Rectal smooth muscle tissue (tissue), 1 donor: ENCODE data around the gene HIP1R.
A peak's percentile ranks its signal among the peaks of the same experiment; 100 is the strongest.
"Not testable (repeated sequence)": the region's sequence is repeated elsewhere in the genome, so short reads cannot be mapped to it uniquely, and the experiment has no call there.

Source experiments
- H3K27ac ChIP-seq: one replicate; pipeline ENCODE4 v1.7.0; 2013; ENCODE audit warnings: low read depth, low read length, inconsistent platforms
- H3K27me3 ChIP-seq: one replicate; pipeline ENCODE4 v1.7.0; 2013; ENCODE audit warnings: low read length; ENCODE audit not compliant: control insufficient read depth, insufficient read depth
- H3K36me3 ChIP-seq: one replicate; pipeline ENCODE4 v1.7.0; 2013; ENCODE audit warnings: low read length; ENCODE audit not compliant: control insufficient read depth, insufficient read depth
- H3K4me1 ChIP-seq: one replicate; pipeline ENCODE4 v1.7.0; 2013; ENCODE audit warnings: low read length; ENCODE audit not compliant: control insufficient read depth, insufficient read depth
- H3K4me3 ChIP-seq: one replicate; pipeline ENCODE4 v1.7.0; 2013; ENCODE audit warnings: low read length
- H3K9ac ChIP-seq: one replicate; pipeline ENCODE4 v1.7.0; 2013; ENCODE audit warnings: low read length

HIP1R gene

DNA sequence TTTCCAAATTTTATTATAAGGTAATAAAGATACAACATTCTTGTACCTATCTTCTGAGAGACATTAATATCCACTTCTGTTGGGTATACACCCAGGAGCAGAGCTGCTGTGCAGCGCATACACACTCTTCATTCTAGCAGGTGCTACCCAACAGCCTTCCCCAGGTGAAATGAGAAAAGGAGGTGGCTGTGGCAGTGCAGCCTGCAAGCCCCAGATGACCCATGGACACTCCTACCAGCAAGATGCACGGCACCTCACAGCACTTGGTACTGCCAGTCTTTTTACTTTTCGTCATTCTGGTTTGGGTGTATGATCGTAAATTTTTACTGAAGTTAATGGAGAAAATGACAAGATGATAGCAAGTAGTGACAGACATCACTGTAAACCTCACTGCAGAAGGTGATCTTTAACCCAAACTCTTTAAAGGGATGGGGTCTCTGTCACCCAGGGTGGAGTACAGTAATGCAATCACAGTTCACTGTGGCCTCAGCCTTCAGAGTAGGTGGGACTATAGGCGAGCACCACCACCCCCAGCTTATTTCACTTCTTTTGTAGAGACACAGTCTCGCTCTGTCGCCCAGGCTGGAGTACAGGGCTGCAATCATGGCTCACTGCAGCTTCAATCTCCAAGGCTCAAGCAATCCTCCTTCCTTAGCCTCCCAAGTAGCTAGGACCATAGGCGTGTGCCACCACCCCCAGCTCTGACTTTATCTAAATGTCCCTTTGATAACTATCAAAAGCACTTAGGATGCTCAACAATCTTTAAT lies 34.1 kb downstream of the HIP1R start:
- peaks cover 19% of the 10 kb centered on the region for H3K36me3 ChIP-seq
- no peak overlapping the region for H3K4me3 ChIP-seq
- H3K27ac ChIP-seq = no peak overlapping the region
- H3K4me1 ChIP-seq = peaks cover 18% of the 10 kb centered on the region
- peak overlapping the region; percentile 28 for H3K9ac ChIP-seq
- H3K27me3 ChIP-seq = no peaks in the 10 kb centered on the region

DNA sequence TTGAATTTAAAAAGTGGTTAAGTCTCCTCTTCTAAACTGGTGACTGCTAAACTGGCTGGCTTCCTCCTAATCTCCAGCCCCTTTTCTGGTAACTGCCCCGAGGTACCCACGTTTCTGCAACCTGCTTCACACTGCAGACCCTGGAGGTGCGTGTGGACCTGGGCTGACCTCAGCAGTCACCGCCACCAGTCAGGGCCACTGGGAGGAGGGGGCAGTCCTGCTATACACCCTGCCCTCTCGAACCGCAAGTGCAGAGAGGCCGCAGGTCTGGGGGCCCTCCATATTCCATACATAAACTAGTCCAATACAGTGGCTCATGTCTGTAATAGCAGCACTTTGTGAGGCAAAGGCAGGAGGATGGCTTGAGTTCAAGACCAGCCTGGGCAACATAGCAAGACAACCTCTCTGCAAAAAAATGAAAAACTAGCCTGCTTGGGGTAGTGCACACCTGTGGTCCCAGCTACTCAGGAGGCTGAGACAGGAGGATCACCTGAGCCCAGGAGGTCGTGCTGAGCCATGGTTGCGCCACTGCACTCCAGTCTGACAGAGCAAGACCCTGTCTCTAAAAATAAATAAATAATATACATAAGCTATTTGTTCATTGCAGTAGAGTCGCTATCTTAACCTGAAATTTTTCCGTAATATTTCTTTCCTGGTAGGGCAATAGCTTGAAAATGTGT lies 35.0 kb downstream of the HIP1R start:
- H3K4me1 ChIP-seq = peaks cover 18% of the 10 kb centered on the region
- H3K36me3 ChIP-seq = peaks cover 19% of the 10 kb centered on the region

DNA sequence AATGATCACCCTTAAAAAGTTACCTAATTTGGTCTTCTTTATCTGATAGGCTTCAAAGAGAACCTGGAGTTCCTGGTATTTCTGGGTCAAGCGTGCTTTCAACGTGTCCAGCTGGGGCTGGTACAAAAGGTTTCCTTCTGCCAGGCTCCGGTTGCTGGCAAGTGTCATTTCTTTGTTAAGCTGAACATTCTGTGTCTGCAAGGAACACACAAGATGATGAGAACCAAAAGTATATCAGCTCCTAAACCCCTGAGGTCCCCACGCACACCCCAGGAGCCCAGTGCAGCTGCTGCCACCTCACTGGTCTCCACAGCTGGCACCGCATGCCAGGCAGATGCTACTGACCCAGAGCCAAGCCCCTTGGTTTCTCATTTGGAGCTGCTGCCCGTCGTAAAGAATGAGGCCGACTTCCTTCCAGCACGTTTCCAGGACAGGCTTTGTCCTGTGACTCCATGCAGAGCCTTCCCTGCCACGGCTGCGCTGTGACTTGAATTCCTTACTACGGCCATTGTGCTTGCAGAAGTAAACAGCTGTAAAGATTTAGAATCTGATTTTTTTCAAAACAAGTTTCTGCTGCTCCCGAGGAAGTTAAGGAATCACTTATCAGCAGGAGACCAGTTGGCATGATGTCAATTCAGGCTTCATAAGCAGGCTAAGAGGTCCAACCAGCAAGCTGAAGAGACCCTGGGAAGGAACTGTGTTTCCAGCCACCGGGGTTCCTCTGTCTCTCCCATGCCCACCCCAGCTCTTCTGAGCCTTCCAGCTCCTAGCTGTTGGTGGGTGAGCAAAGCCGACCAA lies 35.8 kb downstream of the HIP1R start:
- peaks cover 19% of the 10 kb centered on the region for H3K36me3 ChIP-seq
- peak overlapping the region; percentile 64 for H3K27ac ChIP-seq
- H3K4me3 ChIP-seq = peak overlapping the region; percentile 71
- H3K9ac ChIP-seq = peak overlapping the region; percentile 52
- peaks cover 20% of the 10 kb centered on the region for H3K4me1 ChIP-seq
- H3K27me3 ChIP-seq = no peaks in the 10 kb centered on the region

More for the DNA sequence above, 35.0 kb downstream of the HIP1R start:
- Histone ChIP-seq H3K27ac (no peak overlapping the region), H3K9ac (no peak overlapping the region), H3K4me3 (no peak overlapping the region), H3K27me3 (no peaks in the 10 kb centered on the region)

DNA sequence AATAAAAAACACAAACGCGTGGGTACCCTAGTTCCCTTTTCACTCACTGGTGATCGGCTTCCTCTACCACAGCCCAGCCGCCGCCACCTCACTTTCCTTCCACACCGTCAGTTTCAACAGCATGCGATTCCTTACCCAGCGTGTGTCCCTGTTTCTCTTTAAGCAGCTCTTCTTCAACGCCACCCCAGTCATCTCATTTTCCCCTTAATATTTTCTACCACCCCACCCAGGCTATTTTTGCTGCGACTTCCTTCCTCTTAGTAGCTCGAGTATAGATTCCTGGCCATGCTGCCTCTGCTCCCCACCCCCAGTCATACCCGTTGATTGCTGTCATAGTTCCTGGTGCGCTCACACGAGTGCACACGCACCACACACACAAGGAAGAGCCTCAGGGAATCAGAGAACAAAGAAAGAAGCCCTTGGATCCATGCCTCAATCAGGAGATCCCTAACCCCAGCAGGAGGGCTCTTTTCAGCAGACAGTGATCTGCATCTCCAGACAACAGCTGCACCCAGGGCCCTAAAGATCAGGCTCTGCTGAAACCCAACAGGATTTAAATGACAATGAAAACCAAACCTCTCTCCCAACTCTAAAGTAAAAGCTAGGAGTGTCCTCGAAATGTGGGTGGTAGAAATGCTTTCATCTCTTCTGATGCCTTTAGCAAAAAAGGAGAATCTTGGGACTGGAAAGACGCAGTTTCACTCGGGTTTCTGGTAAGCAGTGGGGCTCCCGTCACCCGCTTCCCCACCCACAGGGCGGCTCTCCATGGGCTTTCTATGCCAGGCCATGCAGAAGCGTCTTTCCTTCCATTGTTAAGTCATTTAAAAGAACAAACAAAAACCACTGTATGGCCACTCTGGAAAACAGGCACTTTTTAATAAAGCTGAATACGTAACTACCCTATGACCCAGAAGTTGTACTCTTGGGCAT lies 36.9 kb downstream of the HIP1R start:
- no peaks in the 10 kb centered on the region for H3K27me3 ChIP-seq
- no peak overlapping the region for H3K9ac ChIP-seq
- peak overlapping the region; percentile 71 for H3K4me3 ChIP-seq
- peak overlapping the region; percentile 64 for H3K27ac ChIP-seq
- H3K4me1 ChIP-seq = peaks cover 20% of the 10 kb centered on the region
- peaks cover 15% of the 10 kb centered on the region for H3K36me3 ChIP-seq

DNA sequence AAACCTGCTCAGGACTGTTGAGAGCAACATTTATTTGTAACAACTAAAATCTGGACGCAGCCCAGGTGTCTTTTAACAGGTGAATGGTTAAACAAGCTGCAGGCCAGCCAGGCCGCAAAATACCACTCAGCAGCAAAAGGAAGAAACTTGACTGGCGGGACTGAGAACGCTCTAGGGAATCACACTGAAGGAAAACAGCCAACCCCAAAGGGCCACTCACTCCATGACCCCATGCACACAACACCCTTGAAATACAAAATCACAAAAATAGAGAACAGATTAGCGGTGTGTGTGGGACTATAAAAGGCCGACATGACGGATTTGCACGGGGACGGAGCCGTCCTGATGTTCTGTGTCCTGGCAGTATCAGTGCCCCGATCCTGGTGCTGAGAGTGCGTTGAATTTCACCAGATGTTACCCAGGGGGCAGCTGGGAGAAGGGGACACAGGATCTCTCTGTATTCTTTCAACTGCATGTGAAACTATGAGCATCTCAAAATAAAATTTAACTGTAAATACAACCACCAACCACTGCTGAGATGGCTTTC lies 37.6 kb downstream of the HIP1R start:
- no peaks in the 10 kb centered on the region for H3K27me3 ChIP-seq
- peaks cover 20% of the 10 kb centered on the region for H3K4me1 ChIP-seq
- no peak overlapping the region for H3K4me3 ChIP-seq
- H3K36me3 ChIP-seq = peaks cover 15% of the 10 kb centered on the region
- H3K9ac ChIP-seq = no peak overlapping the region
- peak overlapping the region; percentile 17 for H3K27ac ChIP-seq

DNA sequence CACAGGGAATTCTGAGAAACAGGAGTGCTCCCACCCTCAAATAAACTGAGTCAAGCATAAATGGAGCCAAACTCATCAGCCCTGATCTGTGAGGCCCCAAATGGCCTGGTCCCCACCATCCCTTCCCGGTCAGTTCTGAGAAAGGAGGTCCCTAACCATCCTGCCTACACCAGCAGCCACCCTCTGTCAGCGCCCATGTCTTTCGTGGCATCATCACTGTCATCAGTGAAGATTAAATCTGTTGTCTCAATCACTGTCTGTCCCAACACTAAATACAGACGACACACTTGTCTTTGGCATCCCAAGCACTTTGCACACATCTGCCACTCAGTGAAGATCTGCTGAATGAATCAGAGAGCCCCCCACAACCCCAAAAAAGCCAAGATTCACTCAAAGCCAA lies 38.3 kb downstream of the HIP1R start:
- no peak overlapping the region for H3K4me3 ChIP-seq
- H3K27ac ChIP-seq = no peak overlapping the region
- no peaks in the 10 kb centered on the region for H3K27me3 ChIP-seq
- no peak overlapping the region for H3K9ac ChIP-seq
- peaks cover 20% of the 10 kb centered on the region for H3K4me1 ChIP-seq
- H3K36me3 ChIP-seq = peaks cover 14% of the 10 kb centered on the region

DNA sequence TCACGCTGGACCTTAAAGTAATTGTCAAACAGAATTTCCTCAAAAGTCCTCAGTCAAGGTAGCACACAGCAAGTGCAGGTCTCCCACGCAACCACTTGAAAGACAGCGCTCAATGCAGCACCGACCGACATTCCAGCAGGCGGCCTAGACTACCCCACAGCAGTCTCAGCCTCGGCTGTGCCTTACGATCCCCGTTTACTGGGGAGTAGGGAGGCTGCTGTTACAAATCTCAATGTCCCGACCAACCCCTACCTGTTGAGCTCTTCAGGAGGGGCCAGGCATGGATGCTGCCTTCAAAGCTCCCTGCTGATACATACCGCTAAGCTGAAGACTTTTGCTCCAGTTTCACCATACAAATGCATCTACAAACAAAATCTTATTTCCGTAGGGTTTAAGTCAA lies 38.8 kb downstream of the HIP1R start:
- Histone ChIP-seq H3K27me3 (no peaks in the 10 kb centered on the region), H3K4me1 (peaks cover 20% of the 10 kb centered on the region), H3K36me3 (peaks cover 8% of the 10 kb centered on the region), H3K9ac (no peak overlapping the region), H3K4me3 (no peak overlapping the region), H3K27ac (no peak overlapping the region)

DNA sequence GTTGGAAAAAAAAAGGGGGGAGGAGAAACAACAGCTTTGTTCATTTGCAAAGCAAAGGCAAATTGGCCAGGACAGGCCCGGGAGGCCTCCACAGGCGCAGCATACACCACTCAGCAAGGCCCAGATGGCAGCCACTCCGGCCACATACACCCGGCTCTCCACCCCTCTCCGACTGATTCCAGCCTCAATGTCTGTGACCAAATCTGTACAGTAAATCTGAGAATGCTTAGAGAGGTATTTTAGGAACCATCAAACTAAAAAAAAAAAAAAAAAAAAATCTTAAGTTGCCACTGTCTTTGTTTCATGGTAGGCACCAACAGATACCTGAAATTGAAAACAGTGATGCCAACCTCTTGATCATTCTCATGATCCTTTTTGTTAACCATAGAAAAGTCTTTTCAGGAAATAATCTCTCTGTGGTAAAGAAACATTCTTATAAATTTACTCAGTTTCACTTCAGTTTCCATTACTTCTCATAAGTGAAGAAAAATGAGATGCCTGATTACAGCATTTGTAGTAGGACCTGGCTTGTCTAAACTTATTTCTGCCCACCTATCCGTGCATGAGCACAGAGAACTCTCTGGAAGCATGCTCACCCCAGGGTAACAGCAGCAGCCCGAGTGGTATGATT lies 40.4 kb downstream of the HIP1R start:
- Histone ChIP-seq H3K36me3 (no peaks in the 10 kb centered on the region), H3K4me3 (no peak overlapping the region), H3K27ac (no peak overlapping the region), H3K27me3 (no peaks in the 10 kb centered on the region), H3K9ac (no peak overlapping the region), H3K4me1 (peaks cover 20% of the 10 kb centered on the region)

DNA sequence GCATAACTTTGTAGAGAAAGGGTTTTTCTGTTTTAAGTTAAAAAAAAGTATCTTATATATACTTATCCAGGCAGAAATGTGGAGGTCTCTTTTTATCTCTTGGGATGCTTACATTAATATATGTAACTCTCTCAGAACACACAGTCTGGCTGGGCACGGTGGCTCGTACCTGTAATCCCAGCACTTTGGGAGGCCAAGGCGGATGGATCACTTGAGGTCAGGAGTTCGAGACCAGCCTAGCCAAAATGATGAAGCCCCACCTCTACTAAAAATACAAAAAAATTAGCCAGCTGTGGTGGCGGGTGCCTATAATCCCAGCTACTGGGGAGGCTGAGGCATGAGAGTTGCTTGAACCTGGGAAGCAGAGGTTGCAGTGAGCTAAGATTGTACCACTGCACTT lies 41.0 kb downstream of the HIP1R start:
- not testable (repeated sequence) for H3K27ac ChIP-seq, H3K27me3 ChIP-seq, H3K36me3 ChIP-seq, H3K4me3 ChIP-seq, H3K9ac ChIP-seq
- H3K4me1 ChIP-seq = peaks cover 17% of the 10 kb centered on the region

DNA sequence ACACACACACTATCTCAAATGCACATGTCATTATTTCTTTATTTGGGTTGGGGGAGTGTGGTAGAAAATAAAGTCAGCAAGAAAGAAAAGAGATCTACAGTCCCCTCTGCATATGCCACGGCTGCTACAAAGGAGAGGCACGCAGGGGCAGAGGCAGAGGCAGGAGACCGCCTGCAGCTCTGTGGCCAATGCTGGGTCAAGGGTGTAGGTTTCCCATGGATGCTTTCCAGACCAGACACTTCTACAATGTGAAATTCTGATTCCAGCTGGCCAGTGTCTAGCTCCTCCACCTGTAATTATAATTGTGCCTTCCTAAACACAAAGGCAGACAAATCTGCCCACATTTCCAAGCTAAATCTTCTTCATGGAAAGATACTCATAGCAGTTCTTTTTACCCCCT lies 41.5 kb downstream of the HIP1R start:
- Histone ChIP-seq H3K27ac (no peak overlapping the region), H3K4me1 (peaks cover 13% of the 10 kb centered on the region), H3K36me3 (no peaks in the 10 kb centered on the region), H3K27me3 (no peaks in the 10 kb centered on the region), H3K4me3 (no peak overlapping the region), H3K9ac (no peak overlapping the region)
